K562 (cell line): ENCODE data around the gene KIRREL1.

Source experiments
- CHD1 ChIP-seq: fragments of 200-600 bp; sonication (generic); IDR thresholded peaks from one replicate; pipeline ENCODE4 v1.6.1; 2012; ENCODE audit warnings: mild to moderate bottlenecking, moderate library complexity, low read length, inconsistent platforms
- KDM1A ChIP-seq, 2 experiments: fragments of 450-650 bp; IDR thresholded peaks; 2 replicates each; pipeline ENCODE4 v1.6.1; 2016; ENCODE audit warnings: mild to moderate bottlenecking in 2 of 2

DNA sequence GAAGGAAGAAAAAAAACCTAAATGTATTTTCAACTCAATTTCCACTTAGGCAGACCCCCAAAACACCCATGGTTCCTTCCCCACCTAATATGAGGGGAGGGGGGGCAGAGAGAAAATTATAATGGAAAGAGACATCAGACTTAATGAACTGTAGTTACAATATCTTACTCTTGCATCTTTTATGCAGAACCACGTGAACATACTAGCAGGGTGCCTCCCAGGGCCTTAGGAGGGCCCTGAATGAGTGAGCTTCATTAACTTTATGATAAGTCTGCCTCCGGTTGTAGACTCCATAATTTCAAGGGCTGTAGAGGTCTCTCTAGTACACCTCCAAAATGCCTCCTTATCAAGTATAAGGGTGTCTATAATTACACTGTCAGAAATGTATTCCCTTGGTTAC is 11.3 kb upstream of the KIRREL1 start:
- no peak for TF ChIP-seq CHD1
- TF ChIP-seq KDM1A (IDR thresholded peaks at IDR 0.05), result no peak
